Measurements from ENCODE around the gene OTOA. TPM values are rescaled to one million over a fixed set of nuclear protein-coding genes. Genes with fewer than 3 reads are reported as not detected.

The OTOA gene
- total RNA-seq, 120 experiments from 2014 or later = 0.30 to 2.7 (median 1.2) TPM

Other genes with a start within 250 kb of the OTOA start
- gene METTL9, start 64.4 kb upstream of the OTOA start, total RNA-seq = 100 to 1,000 TPM in 6 of 120 experiments, 10 to 100 TPM in 114; 52.4 to 107 (median 80.4) TPM
- 1 to 10 TPM in 114 of 120 experiments, under 1 TPM in 6; 0.21 to 9.6 (median 2.9) TPM for gene IGSF6, start 11.4 kb upstream of the OTOA start, total RNA-seq
- 100 to 1,000 TPM; 161 to 618 (median 366) TPM for gene NPIPB4, start 193.8 kb downstream of the OTOA start, total RNA-seq

Data from dorsolateral prefrontal cortex (tissue), 118 donors.